ENCODE results near the gene STARD9. TPM values are rescaled to one million over a fixed set of nuclear protein-coding genes. Genes with fewer than 3 reads are reported as not detected.

The STARD9 gene
- total RNA-seq, 1 donor from 2014 or later = 10.0 TPM

DNA sequence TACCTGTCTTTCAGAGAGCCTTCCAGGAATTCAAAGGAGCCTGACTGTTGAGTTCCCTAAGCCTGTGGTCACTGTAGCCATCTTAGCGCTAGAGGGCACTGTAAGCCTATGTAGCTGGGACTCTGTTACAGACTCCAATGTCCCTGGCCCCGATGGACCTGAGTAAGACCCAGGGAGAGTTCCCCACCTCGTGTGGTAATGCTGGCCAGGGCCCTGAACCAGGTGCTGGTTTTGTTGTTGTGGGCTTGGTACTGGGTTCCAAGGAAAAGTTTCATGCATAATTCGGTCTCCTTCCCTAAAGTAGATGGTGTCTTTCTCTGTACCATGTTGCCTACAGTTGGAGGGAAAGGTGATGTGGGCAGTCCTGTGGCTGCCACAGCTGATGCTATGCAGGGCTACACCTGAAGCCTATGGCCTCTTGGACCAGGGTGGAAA is 129.1 kb downstream of the STARD9 start:
- TF ChIP-seq, protein P1, sequence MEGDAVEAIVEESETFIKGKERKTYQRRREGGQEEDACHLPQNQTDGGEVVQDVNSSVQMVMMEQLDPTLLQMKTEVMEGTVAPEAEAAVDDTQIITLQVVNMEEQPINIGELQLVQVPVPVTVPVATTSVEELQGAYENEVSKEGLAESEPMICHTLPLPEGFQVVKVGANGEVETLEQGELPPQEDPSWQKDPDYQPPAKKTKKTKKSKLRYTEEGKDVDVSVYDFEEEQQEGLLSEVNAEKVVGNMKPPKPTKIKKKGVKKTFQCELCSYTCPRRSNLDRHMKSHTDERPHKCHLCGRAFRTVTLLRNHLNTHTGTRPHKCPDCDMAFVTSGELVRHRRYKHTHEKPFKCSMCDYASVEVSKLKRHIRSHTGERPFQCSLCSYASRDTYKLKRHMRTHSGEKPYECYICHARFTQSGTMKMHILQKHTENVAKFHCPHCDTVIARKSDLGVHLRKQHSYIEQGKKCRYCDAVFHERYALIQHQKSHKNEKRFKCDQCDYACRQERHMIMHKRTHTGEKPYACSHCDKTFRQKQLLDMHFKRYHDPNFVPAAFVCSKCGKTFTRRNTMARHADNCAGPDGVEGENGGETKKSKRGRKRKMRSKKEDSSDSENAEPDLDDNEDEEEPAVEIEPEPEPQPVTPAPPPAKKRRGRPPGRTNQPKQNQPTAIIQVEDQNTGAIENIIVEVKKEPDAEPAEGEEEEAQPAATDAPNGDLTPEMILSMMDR (IDR thresholded peaks at IDR 0.05; ENCODE audit: unreplicated experiment) = peak; percentile 50
- DNase-seq (ENCODE audit: low spot score in 2 of 2, unreplicated experiment in 2 of 2) = peak in 1 of 2 experiments; percentile 65
- H3K27me3 Mint-ChIP-seq (ENCODE audit: low read depth) = no peaks in the 10 kb centered on the region
- H3K4me1 Mint-ChIP-seq = no peaks in the 10 kb centered on the region
- peaks cover 16% of the 10 kb centered on the region for H3K9me3 Mint-ChIP-seq
- H3K36me3 Mint-ChIP-seq = peaks cover 17% of the 10 kb centered on the region
- no peak overlapping the region for H3K27ac Mint-ChIP-seq
- H3K4me3 Mint-ChIP-seq = no peak overlapping the region

GRCh38 chr15:42705336-42705735 is 129.9 kb downstream of the STARD9 start:
- peaks cover 12% of the 10 kb centered on the region for H3K36me3 Mint-ChIP-seq
- DNase-seq (ENCODE audit: low spot score in 2 of 2, unreplicated experiment in 2 of 2) = no peak
- peaks cover 11% of the 10 kb centered on the region for H3K9me3 Mint-ChIP-seq
- no peaks in the 10 kb centered on the region for H3K27me3 Mint-ChIP-seq (ENCODE audit: low read depth)
- H3K27ac Mint-ChIP-seq = no peak overlapping the region
- TF ChIP-seq, protein P1 (IDR thresholded peaks at IDR 0.05; ENCODE audit: unreplicated experiment) = no peak
- no peaks in the 10 kb centered on the region for H3K4me1 Mint-ChIP-seq
- H3K4me3 Mint-ChIP-seq = no peak overlapping the region

DNA sequence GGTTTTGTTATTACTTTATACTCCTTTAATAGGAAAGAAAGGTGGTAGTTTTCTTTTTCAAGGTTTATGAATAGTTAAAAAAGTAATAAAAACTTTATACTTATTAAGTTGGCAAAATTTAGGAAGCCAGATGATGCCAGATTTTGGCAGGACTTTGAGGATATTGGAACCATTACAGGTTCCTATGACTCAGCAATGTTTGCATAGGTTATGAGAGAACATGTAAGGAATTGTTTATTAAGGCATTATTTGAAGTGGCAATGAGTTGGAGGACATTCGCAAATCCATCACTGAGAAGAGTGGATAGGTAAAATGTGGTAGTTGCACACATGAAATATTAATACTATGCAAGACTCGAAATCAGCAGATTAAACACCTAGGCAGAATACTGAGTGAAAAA is 131.7 kb downstream of the STARD9 start:
- no peaks in the 10 kb centered on the region for H3K9me3 Mint-ChIP-seq
- H3K4me1 Mint-ChIP-seq = no peaks in the 10 kb centered on the region
- peaks cover under 1% of the 10 kb centered on the region for H3K36me3 Mint-ChIP-seq
- no peak overlapping the region for H3K4me3 Mint-ChIP-seq
- TF ChIP-seq, protein P1 (IDR thresholded peaks at IDR 0.05; ENCODE audit: unreplicated experiment) = no peak
- DNase-seq (ENCODE audit: low spot score in 2 of 2, unreplicated experiment in 2 of 2) = no peak
- no peaks in the 10 kb centered on the region for H3K27me3 Mint-ChIP-seq (ENCODE audit: low read depth)
- H3K27ac Mint-ChIP-seq = no peak overlapping the region

DNA sequence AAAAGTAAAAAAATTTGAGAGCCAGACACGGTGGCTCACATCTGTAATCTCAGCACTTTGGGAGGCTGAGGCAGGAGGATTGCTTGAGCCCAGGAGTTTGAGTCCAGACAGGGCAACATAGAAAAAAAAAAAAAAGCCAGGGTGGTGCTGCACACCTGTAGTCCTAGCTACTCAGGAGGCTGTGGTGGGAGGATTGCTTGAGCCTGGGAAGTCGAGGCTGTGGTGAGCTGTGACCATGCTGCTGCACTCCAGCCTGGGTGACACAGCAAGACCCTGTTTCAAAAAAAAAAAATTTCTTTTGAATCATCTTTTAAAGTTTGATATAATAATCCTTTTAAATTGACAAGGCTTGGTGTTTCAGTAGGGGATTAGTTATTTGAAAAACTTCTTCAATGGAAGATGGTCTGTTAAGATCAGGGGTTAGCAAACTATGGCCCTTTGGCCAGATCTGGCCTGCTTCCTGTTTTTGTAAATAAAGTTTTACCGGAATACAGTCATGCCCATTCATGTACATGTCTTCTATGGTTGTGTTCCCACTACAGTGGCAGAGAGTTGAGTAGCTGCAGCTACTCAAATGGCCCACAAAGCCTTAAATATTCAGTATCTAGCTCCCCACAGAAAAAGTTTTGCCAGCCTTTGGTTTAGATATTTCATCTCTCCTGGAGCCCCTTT is 132.6 kb downstream of the STARD9 start:
- no peak for DNase-seq (ENCODE audit: low spot score in 2 of 2, unreplicated experiment in 2 of 2)
- Mint-ChIP-seq H3K4me3 (no peak overlapping the region), H3K4me1 (no peaks in the 10 kb centered on the region), H3K36me3 (no peaks in the 10 kb centered on the region), H3K9me3 (no peaks in the 10 kb centered on the region), H3K27me3 (ENCODE audit: low read depth) (no peaks in the 10 kb centered on the region), H3K27ac (no peak overlapping the region)
- TF ChIP-seq, protein P1 (IDR thresholded peaks at IDR 0.05; ENCODE audit: unreplicated experiment) = no peak

DNA sequence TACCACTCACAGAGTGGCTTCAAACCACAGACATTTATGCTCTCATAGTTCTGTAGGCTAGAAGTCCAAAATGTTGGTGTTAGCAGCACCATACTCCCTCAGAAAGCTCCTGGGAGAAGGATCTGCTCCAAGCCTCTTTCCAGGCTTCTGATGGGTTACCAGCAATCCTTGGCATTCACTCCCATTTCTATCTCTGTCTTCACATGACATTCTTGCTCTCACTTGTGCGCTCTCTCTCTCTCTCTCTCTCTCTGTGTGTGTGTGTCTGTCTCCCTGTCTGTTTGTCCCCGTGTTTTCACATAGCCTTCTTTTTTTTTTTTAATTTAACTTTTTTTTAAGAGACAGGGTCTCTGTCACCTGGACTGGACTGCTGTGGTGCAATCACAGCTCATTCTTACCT is 135.3 kb downstream of the STARD9 start:
- Mint-ChIP-seq H3K4me3 (no peak overlapping the region), H3K36me3 (no peaks in the 10 kb centered on the region), H3K9me3 (no peaks in the 10 kb centered on the region), H3K27ac (no peak overlapping the region), H3K4me1 (no peaks in the 10 kb centered on the region), H3K27me3 (ENCODE audit: low read depth) (no peaks in the 10 kb centered on the region)
- DNase-seq (ENCODE audit: low spot score in 2 of 2, unreplicated experiment in 2 of 2) = no peak
- TF ChIP-seq, protein P1 (IDR thresholded peaks at IDR 0.05; ENCODE audit: unreplicated experiment) = no peak
